ENCODE results near the gene DNAH8.

DNAH8 gene

GRCh38 chr6:39056191-39056590, 341.1 kb downstream of the DNAH8 start:
- DNase-seq: no peak
- Mint-ChIP-seq H3K27ac (no peak overlapping the region), H3K4me1 (ENCODE audit: low read depth in 2 of 2) (peaks cover 7 to 14% of the 10 kb centered on the region in 2 donors), H3K27me3 (peaks cover 26 to 81% of the 10 kb centered on the region in 2 donors), H3K36me3 (ENCODE audit: insufficient read depth) (no peaks in the 10 kb centered on the region), H3K9me3 (no peaks in the 10 kb centered on the region), H3K4me3 (no peak overlapping the region)
- ATAC-seq (replicated peaks): no peak

- DNase-seq (no peak), ATAC-seq (replicated peaks) (no peak)
- Mint-ChIP-seq H3K27me3 (peaks cover 27 to 79% of the 10 kb centered on the region in 2 donors), H3K4me3 (no peak overlapping the region), H3K27ac (no peak overlapping the region), H3K36me3 (ENCODE audit: insufficient read depth) (no peaks in the 10 kb centered on the region), H3K9me3 (no peaks in the 10 kb centered on the region), H3K4me1 (ENCODE audit: low read depth in 2 of 2) (peaks cover 4 to 10% of the 10 kb centered on the region in 2 donors)
These were observed 341.6 kb downstream of the DNAH8 start for GRCh38 chr6:39056681-39057080.

GRCh38 chr6:39057251-39058155, 342.4 kb downstream of the DNAH8 start:
- ATAC-seq (replicated peaks) (no peak), DNase-seq (no peak)
- H3K36me3 Mint-ChIP-seq (ENCODE audit: insufficient read depth): no peaks in the 10 kb centered on the region
- H3K27ac Mint-ChIP-seq: no peak overlapping the region
- H3K9me3 Mint-ChIP-seq: no peaks in the 10 kb centered on the region
- H3K4me1 Mint-ChIP-seq (ENCODE audit: low read depth in 2 of 2): peaks cover 0 to 6% of the 10 kb centered on the region in 2 donors
- no peak overlapping the region for H3K4me3 Mint-ChIP-seq
- peaks cover 23 to 71% of the 10 kb centered on the region in 2 donors for H3K27me3 Mint-ChIP-seq

- H3K27ac Mint-ChIP-seq: no peak overlapping the region
- no peak overlapping the region for H3K4me3 Mint-ChIP-seq
- no peaks in the 10 kb centered on the region for H3K36me3 Mint-ChIP-seq (ENCODE audit: insufficient read depth)
- DNase-seq: no peak
- ATAC-seq (replicated peaks): no peak
- H3K4me1 Mint-ChIP-seq (ENCODE audit: low read depth in 2 of 2): peaks cover 0 to 3% of the 10 kb centered on the region in 2 donors
- peaks cover 21 to 60% of the 10 kb centered on the region in 2 donors for H3K27me3 Mint-ChIP-seq
- H3K9me3 Mint-ChIP-seq: no peaks in the 10 kb centered on the region
These were observed 343.5 kb downstream of the DNAH8 start for GRCh38 chr6:39058471-39059147.

DNA sequence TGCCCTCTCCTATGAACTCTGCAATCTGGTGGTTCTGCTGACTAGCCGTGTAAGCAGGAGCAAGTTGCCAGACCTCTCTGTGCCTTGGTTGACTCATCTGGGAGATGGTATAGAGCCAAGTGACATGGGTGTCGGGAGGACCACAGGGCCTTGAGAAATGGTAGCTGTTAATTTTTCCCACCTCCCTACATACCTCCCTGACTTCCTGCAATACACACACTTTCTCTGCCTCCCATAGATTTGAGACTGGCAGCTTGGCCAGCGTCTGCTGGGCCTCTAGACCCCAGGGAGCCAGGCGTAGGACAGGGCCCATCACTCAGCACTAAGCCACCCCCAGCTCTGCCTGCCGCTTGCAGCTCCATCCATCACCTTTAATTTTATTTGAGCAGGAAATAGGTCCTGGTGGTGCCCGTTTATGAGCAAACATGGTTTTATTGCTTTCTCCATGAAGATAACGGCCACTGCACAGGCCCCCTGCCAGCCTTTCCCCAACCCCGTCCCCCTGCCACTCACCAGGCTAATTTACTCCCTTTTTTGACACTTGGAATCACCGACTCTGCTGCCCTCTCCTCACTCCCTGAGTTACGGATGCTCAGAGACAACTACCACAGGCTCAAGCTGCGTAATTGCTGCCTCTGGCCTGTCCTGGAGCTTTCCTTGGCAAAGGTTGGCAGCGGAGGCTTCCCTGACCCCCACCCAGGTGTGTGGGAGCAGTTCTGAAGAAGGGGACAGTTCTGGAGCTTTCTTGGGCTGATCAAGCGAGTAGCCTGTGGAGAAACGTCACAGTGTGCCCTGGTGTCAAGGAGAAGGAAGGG, 344.6 kb downstream of the DNAH8 start:
- H3K27me3 Mint-ChIP-seq: peaks cover 20 to 54% of the 10 kb centered on the region in 2 donors
- no peak overlapping the region for H3K27ac Mint-ChIP-seq
- ATAC-seq (replicated peaks) (no peak), DNase-seq (no peak)
- no peak overlapping the region for H3K4me3 Mint-ChIP-seq
- H3K36me3 Mint-ChIP-seq (ENCODE audit: insufficient read depth): no peaks in the 10 kb centered on the region
- H3K4me1 Mint-ChIP-seq (ENCODE audit: low read depth in 2 of 2): peaks cover 0 to 3% of the 10 kb centered on the region in 2 donors
- H3K9me3 Mint-ChIP-seq: no peaks in the 10 kb centered on the region

GRCh38 chr6:39060467-39061160, 345.5 kb downstream of the DNAH8 start:
- DNase-seq (no peak), ATAC-seq (replicated peaks) (no peak)

GRCh38 chr6:39061182-39061581, 346.1 kb downstream of the DNAH8 start:
- H3K27ac Mint-ChIP-seq: no peak overlapping the region
- ATAC-seq (replicated peaks) (no peak), DNase-seq (no peak)
- H3K36me3 Mint-ChIP-seq (ENCODE audit: insufficient read depth): no peaks in the 10 kb centered on the region
- peaks cover 0 to 3% of the 10 kb centered on the region in 2 donors for H3K4me1 Mint-ChIP-seq (ENCODE audit: low read depth in 2 of 2)
- H3K4me3 Mint-ChIP-seq: no peak overlapping the region
- H3K27me3 Mint-ChIP-seq: peaks cover 33 to 65% of the 10 kb centered on the region in 2 donors
- no peaks in the 10 kb centered on the region for H3K9me3 Mint-ChIP-seq

More at GRCh38 chr6:39060467-39061160, 345.5 kb downstream of the DNAH8 start:
- no peak overlapping the region for H3K4me3 Mint-ChIP-seq
- H3K9me3 Mint-ChIP-seq: no peaks in the 10 kb centered on the region
- H3K36me3 Mint-ChIP-seq (ENCODE audit: insufficient read depth): no peaks in the 10 kb centered on the region
- H3K27ac Mint-ChIP-seq: no peak overlapping the region
- peaks cover 0 to 3% of the 10 kb centered on the region in 2 donors for H3K4me1 Mint-ChIP-seq (ENCODE audit: low read depth in 2 of 2)
- peaks cover 30 to 61% of the 10 kb centered on the region in 2 donors for H3K27me3 Mint-ChIP-seq

DNA sequence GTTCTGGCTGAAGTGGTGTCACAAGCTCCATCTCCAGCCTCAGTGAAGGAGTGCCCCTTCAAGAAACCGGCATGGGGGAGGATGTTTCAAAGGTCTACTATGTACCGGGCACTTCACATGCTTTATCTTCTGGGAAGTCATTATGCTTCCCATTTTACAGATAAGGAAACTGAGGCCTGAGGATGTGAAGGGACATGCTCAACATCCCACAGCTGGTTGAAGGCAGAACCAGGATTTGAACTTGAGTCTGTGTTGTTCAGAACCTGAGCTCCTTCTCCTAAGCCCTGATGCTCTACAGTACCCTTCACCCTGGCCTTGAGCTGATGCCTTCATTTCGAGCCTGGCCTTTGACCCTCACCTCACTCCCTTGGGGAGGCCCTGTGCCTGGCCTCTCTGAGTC, 346.5 kb downstream of the DNAH8 start:
- H3K36me3 Mint-ChIP-seq (ENCODE audit: insufficient read depth): no peaks in the 10 kb centered on the region
- no peak overlapping the region for H3K27ac Mint-ChIP-seq
- DNase-seq (no peak), ATAC-seq (replicated peaks) (no peak)
- H3K4me1 Mint-ChIP-seq (ENCODE audit: low read depth in 2 of 2): peaks cover 0 to 2% of the 10 kb centered on the region in 2 donors
- no peak overlapping the region for H3K4me3 Mint-ChIP-seq
- no peaks in the 10 kb centered on the region for H3K9me3 Mint-ChIP-seq
- peaks cover 36 to 65% of the 10 kb centered on the region in 2 donors for H3K27me3 Mint-ChIP-seq

- Mint-ChIP-seq H3K4me3 (no peak overlapping the region), H3K27ac (no peak overlapping the region), H3K27me3 (peaks cover 41 to 64% of the 10 kb centered on the region in 2 donors), H3K9me3 (no peaks in the 10 kb centered on the region), H3K36me3 (ENCODE audit: insufficient read depth) (no peaks in the 10 kb centered on the region), H3K4me1 (ENCODE audit: low read depth in 2 of 2) (no peaks in the 10 kb centered on the region)
- DNase-seq: no peak
- no peak for ATAC-seq (replicated peaks)
These were observed 347.1 kb downstream of the DNAH8 start for GRCh38 chr6:39062014-39062740.

GRCh38 chr6:39063526-39063925, 348.4 kb downstream of the DNAH8 start:
- peaks cover 41 to 67% of the 10 kb centered on the region in 2 donors for H3K27me3 Mint-ChIP-seq
- H3K9me3 Mint-ChIP-seq: no peaks in the 10 kb centered on the region
- H3K4me3 Mint-ChIP-seq: no peak overlapping the region
- H3K4me1 Mint-ChIP-seq (ENCODE audit: low read depth in 2 of 2): no peaks in the 10 kb centered on the region
- H3K36me3 Mint-ChIP-seq (ENCODE audit: insufficient read depth): no peaks in the 10 kb centered on the region
- ATAC-seq (replicated peaks) (no peak), DNase-seq (no peak)
- H3K27ac Mint-ChIP-seq: no peak overlapping the region

GRCh38 chr6:39065561-39065960, 350.4 kb downstream of the DNAH8 start:
- no peak for ATAC-seq (replicated peaks)
- no peak for DNase-seq
- H3K27me3 Mint-ChIP-seq: peaks cover 34 to 55% of the 10 kb centered on the region in 2 donors
- H3K4me3 Mint-ChIP-seq: no peak overlapping the region
- H3K27ac Mint-ChIP-seq: no peak overlapping the region
- H3K4me1 Mint-ChIP-seq (ENCODE audit: low read depth in 2 of 2): no peaks in the 10 kb centered on the region
- H3K9me3 Mint-ChIP-seq: no peaks in the 10 kb centered on the region
- no peaks in the 10 kb centered on the region for H3K36me3 Mint-ChIP-seq (ENCODE audit: insufficient read depth)

DNA sequence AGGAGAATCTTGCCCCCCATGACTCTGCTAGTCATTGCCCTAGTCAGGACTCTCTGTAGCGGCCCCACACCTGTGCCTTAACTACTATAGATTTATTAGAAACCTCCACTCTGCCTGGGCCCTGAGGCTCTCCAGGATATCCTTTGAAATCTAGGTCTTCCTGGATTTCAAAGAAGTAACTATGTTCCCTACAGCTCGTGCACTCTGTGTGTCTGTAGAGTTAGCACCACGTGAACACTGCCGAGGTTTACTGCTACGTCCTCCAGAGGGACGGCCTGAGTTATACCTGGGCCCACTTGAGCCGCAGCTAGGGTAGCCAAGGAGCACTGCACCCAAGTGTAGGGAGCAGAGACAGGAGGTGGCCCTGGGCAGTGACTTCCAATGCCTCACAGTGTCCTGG, 353.3 kb downstream of the DNAH8 start:
- no peak overlapping the region for H3K4me3 Mint-ChIP-seq
- no peaks in the 10 kb centered on the region for H3K36me3 Mint-ChIP-seq (ENCODE audit: insufficient read depth)
- no peaks in the 10 kb centered on the region for H3K9me3 Mint-ChIP-seq

More for the DNA sequence above, 353.3 kb downstream of the DNAH8 start:
- Mint-ChIP-seq H3K27me3 (peaks cover 25 to 54% of the 10 kb centered on the region in 2 donors), H3K4me1 (ENCODE audit: low read depth in 2 of 2) (no peaks in the 10 kb centered on the region), H3K27ac (no peak overlapping the region)
- no peak for ATAC-seq (replicated peaks)
- no peak for DNase-seq

Measured in effector memory CD8-positive, alpha-beta T cell (primary cell).